HG03108 (cell line): ENCODE measurements around the gene KLHL20.
"Not testable (repeated sequence)": the region's sequence is repeated elsewhere in the genome, so short reads cannot be mapped to it uniquely, and the experiment has no call there.

Experiments
- ATAC-seq: cut with Tn5 transposase; IDR thresholded peaks from one replicate; pipeline ENCODE4 v1.9.1; 2021; ENCODE audit warnings: moderate library complexity; ENCODE audit not compliant: unreplicated experiment

KLHL20 gene

DNA sequence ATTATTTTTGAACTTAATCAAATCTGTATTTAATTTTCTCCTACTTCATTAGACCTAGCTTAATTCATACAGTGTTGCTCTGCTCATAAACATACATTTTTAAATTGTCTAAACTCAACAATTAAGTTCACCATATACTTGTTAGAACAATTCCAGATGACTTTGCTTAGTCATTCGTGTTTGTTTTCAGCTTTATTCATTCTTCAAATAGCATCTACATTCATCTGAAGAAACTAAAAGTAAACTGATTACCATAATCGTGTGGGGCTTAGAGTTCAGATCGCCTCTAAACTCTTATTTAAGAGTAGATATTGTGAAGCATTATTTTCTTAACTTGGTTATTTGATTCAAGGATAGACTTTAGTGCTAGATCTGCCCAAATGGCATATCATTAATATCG, 34.4 kb downstream of the KLHL20 start:
- ATAC-seq: no peak

DNA sequence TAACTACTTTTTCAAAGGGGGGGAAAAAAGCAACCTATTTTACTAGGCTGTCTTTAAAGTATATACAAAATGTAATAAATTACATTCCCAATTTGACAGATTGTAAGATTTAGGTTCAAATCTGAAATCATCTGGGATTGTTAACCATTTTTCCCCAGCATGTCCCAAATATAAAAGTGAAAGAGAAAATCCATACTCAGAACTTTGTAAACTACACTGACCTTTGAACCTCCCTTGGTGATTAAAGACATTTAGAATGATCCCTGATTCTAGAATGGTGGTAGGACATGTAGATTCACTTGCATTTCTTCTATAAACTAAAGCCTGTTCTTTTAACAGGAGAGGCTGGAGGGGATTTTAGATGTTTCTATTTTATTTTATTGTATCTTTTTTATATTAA, 39.0 kb downstream of the KLHL20 start:
- no peak for ATAC-seq

DNA sequence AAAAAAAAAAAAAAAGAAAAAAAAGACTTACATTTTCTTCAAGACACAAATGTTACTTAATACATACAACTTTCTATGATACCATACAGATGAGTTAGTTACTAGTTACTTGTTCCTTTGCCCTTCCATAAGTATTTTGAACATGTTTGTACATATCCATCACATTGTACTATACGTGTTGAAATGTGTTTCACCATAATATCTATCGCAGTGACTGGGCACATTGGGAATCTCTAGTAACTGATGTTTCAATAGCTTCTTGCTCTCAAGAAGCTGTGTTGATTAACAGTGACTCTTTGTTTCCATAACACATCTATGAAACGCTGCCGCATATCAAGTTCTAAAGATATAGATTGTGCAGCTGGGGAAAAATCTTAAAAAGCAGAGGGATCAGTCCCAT, 42.9 kb downstream of the KLHL20 start:
- no peak for ATAC-seq

DNA sequence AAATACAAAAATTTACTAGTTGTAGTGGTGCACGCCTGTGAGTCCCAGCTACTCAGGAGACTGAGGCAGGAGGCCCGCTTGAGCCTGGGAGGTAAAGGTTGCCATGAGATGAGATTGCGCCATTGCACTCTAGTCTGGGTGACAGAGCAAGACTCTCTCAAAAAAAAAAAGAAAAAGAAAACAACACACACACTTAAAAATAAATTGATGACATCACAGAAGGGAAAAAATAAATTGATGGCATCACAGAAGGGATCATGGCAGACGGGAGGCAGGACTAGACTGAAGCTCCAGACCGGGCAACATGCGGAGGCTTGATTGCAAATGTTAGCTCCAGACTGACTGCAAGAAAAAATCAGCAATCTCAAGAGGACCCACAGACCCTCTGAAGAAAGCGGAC, 43.3 kb downstream of the KLHL20 start:
- no peak for ATAC-seq

DNA sequence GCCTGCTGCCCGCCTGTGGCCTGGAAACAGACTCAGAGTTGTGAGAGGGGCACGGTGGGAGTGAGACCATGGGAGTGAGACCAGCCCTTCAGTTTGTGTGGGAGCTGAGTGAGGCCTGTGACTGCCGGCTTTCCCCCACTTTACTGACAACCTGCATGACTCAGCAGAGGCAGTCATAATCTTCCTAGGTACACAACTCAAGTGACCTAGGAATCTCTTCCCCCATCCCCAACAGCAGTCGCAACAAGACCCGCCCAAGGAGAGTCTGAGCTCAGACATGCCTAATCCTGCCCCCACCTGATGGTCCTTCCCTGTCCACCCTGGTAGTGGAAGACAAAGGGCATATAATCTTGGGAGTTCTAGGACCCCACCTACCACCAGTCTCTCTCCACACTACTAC, 44.2 kb downstream of the KLHL20 start:
- no peak for ATAC-seq

DNA sequence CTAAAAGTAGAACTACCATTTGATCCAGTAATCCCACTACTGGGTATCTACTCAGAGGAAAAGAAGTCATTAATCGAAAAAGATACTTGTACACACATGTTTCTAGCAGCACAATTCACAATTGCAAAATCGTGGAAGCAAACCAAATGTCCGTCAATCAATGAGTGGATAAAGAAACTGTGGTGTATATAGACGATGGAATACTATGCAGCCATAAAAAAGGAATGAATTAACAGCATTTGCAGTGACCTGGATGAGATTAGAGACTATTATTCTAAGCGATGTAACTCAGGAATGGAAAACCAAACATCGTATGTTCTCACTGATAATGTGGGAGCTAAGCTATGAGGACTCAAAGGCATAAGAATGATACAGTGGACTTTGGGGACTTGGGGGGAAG, 49.5 kb downstream of the KLHL20 start:
- ATAC-seq: not testable (repeated sequence)

DNA sequence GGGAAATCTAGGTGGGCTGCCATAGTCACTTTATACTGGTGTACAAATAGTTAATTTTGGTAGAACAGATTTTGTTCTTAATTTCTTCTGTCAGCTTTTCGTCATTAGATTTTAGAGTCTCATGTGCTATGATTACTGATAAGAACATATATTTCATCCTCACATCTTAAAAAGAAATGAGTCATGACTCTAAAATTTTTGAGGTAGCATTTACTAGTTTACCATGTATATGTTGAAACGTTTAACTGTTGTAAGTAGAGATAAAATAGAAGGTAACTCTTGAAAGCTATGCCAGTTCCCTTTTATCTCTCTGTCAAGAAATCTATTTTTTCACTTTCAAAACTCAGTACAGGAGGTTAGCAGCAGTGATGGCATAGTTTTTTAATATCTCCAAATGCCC, 53.4 kb downstream of the KLHL20 start:
- no peak for ATAC-seq

DNA sequence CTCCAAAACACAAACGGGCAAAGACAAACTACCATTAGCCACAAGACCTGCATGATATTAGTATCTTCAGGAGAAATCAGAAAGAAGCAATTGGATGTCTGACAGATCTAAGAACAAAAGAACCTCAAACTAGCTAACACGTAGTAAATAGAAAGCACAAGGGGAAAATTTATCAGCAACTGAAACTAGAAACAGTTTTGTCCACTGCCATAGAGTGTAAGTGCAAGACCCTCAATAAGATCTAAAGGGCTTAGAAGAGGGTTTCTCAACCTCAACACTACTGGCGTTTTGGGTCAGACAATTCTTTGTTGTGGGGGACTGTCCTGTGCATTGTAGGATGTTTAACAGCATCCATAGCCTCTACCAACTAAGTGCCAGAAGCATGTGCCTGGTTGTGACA, 54.0 kb downstream of the KLHL20 start:
- ATAC-seq: no peak

DNA sequence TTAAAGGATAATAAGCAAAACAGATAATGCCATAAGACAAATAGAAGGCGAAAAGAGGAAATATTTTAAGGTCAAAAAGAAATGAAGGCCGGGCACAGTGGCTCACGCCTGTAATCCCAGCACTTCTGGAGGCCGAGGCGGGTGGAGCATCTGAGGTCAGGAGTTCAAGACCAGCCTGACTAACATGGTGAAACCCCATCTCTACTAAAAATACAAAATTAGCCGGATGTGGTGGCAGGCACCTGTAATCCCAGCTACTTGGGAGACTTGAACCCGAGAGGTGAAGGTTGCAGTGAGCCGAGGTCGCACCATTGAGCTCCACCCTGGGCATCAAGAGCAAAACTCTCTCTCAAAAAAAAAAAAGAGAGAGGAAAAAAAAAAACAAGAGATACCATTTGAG, 55.5 kb downstream of the KLHL20 start:
- not testable (repeated sequence) for ATAC-seq

DNA sequence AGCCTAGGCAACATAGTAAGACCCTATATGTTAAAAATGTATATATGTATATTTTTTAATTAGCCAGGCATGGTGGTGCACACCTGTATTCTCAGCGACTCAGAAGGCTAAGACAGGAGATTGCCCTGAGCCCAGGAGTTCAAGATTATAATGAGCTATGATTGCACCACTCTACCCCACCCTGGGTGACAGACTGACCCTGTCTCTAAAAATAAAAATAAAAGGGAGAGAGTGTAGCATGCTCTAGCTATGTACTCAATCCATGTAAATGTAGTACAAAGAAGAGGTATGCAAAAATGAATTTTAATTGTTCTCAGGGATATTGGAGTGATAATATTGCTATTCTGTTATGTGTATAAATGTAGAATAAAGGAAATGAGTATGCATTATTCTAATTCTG, 56.8 kb downstream of the KLHL20 start:
- no peak for ATAC-seq

DNA sequence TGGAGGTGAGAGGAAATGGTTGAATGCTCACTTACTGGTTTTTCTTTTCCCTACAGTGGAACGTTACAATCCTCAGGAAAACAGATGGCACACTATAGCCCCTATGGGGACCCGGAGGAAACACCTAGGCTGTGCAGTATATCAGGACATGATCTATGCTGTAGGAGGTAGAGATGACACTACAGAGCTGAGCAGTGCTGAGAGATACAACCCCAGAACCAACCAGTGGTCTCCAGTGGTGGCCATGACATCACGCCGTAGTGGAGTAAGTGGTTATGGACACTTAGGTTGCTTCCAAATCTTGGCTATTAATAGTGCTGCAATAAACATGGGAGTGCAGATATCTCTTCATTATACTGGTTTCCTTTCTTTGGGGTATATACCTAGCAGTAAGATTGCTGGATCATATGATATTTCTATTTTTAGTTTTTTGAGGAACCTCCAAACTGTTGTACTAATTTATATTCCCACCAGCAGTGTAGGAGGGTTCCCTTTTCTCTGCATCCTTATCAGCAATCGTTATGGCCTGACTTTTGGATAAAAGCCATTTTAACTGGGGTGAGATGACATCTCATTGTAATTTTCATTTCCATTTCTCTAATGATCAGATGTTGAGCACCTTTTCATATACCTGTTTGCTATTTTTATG, 60.9 kb downstream of the KLHL20 start:
- no peak for ATAC-seq

DNA sequence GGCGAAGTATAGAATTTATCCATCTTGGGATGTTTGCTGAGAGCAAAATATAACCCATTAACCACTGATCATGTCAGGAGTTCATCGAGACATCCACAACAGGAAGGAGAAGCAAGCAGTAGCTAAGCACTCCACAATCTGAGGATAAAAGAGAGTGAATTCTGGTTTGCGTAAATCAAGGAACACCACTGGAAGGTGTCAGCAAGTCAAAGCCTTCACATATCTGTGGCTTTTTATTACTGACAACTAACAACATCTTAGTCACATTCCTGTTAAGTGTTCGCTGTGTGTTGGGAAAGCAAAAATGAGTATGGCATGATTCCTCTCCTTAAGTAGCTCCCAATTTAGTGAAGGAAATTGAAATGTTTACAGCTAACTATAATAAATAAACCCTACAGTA, 65.2 kb downstream of the KLHL20 start:
- no peak for ATAC-seq

DNA sequence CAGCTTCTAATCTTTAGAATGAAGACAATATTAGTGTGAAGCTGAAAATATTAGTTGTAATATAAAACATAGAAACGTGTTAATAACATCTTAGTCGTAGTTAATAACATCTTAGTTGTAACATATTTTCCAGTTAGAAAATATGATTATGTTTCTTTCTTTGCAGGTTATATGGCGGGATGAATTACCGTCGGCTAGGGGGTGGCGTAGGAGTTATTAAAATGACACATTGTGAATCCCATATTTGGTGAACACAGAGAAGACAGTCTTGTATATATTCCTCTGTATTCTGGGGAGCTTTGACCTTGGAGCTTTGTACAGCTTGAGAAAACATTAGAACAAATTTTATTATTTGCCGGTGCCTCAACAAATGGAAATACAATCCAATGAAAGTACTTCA, 70.2 kb downstream of the KLHL20 start:
- no peak for ATAC-seq

DNA sequence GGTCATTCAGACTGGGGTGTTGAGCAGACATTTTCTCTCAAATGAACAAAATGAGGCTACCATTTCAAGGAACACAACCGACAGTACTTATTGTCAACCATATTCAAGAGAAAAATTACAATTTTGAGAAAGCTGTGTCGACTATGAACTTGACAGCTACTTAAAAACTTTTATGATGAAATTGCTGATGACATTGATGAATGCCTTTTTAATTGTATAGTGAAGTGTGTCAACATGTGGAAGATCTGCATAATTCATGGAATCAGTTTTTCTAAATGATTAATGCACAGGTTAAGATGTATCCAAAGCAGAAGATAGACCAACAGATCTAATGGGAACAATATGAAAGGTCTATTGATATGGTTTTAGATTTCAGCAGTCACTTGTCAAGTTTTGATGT, 75.1 kb downstream of the KLHL20 start:
- no peak for ATAC-seq

DNA sequence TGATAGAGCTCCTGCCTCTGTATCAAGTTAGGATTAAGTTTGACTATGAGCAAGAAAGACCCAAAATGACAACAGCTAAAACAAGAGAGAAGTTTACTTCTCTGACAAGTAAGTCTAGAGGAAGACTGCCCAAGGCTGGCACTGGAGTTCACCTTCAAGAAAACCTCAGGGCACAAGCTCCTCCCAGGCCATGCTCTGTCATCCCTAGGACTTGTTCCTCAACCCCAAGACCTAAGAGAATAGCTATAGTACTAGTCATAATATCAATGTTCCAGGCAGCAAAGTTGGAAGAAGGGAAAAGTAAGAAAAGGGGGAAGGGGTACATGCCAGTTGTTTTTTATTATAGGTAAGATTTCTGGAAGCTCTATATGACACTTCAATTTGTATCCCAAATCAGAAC, 83.3 kb downstream of the KLHL20 start:
- no peak for ATAC-seq

DNA sequence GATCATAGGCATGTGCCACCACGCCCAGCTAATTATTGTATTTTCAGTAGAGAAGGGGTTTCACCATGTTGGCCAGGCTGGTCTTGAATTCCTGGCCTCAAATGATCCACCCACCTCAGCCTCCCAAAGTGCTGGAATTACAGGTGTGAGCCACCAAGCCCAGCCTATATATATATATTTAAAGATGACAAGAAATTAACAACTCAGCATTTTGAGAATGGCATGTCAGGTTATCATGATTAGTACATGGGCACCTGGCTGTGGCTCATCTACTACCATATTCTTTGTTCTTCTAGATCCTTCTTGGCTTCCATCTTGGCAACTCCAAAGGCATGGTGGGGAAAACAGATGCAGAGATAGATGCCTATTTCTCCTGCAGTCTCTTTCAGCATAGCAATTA, 85.2 kb downstream of the KLHL20 start:
- ATAC-seq: not testable (repeated sequence)

DNA sequence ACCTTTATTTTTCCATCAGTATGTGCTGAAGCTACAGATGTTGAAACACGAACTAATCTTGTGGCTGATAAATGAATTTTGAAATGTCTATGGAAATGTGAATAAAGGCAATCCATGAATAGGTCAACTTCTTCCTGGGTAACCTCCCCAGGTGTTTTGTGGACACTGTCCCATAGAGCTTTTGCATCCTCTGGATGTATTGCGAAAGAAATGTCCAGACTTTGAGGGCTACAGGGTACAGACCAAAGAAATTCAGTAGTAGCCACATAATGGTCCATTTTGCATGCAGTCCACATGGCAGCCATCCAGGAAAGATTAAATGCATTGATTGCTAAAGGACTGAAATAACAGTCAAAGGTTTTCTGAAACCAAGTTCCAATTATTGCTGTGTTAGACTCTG, 88.2 kb downstream of the KLHL20 start:
- ATAC-seq: no peak

DNA sequence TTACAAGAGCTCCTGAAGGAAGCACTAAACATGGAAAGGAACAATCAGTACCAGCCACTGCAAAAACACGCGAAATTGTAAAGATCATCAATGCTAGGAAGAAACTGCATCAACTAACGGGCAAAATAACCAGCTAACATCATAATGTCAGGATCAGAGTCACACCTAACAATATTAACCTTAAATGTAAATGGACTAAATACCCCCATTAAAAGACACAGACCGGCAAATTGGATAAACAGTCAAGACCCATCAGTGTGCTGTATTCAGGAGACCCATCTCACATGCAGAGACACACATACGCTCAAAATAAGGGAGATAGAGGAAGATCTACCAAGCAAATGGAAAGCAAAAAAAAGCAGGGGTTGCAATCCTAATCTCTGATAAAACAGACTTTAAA, 98.9 kb downstream of the KLHL20 start:
- ATAC-seq: not testable (repeated sequence)

DNA sequence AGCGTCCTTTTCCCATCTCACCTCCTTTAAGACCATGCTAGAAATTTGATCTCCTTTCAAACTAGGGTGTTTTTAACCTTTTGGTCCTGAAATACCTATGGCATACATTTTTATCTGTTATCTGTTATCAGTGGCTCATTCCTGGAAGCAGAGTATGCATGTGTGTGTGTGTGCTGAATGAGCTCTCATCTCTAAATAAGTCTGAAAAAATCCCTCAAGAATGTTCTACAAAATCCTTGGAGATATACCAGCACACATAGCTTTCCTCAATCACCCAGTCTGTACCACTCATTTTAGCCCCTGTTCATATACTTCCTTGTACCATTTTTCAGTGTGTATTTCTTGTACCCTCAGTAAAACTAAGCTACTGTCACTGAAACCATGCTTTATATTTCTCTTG, 103.7 kb downstream of the KLHL20 start:
- ATAC-seq: no peak

DNA sequence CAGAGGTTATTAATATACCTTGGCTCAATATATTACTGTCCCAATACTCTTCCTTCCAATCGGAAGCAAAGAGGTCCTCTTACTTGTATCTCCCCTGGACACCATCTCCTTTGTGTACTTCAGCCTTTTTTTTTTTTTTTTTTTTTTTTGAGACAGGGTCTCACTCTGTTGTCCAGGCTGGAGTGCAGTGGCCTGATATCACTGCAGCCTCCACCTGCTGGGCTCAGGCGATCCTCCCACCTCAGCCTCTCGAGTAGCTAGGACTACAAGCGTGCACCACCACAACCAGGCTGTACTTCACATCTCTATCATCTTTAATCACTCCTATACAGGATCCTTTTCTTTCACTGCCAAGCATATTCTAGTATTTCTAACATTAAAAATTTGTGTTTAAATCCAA, 106.9 kb downstream of the KLHL20 start:
- ATAC-seq: no peak

DNA sequence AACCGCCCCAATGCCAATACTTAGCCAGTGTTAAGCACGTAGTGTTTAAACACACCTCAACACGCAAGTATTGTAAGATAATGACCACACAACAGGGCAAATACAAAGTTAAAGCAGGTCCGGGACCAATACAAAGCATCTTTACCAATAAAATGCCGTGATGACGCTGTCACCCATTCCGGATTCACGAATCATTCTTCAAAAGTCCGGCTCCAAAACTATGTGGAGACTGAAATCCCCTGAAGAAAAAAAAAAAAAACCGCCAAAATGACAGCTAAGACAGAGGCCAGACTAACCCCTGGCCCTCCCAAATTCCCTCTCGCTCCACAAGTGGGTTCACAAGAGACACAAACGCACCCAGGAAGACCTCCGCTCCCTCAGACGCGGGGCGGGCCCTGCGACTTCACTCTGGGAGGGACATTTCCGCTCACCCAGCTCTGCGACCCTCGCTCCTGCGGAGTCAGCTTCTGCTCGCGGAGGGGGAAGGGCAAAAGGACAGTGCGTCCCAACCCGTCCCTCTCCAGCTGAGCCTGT, 109.1 kb downstream of the KLHL20 start:
- peak; percentile 25 for ATAC-seq

DNA sequence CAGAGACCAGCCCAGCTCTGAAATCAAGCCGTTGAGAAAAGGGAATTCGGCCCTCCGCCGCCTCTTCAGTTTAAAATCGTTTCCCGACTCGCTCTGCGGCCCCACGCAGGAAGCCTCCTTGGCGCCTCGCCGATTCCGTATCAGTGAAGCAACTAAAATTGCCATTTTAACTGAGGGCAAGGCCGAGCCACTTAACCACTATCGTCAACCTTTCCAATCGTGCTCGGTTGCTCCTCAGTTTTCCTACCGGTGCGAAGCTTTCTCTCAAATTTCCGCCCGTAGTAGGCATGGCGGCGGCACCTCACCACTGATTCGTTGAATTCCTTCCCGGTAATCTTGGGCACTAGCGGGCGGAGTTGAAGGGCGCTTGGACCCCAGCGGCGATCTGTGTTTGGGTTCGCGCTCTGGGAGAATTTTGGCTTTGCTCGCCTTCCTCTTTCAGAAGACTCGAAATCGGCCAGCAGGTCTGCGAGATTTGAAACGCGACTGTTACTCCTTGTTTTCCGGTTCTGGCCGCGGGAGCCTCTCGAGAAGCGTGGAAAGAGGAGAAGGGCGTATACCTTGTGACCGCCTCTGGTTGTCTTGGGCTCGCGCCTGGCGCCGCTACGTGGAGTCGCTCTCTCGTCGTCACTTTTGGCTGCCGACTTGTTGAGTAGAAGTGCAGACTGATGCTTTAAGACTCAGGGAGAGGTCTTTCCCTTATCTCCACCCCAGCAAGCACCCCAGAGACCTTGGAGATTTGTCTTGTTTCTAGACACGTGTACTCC, 109.7 kb downstream of the KLHL20 start, which contains the start of the genes CENPL and DARS2:
TSS of gene CENPL (minus strand) at position 569 of the 767 bp plus-strand sequence. CDS start 13,584 bp downstream, outside the sequence.
TSS of gene DARS2 (plus strand) at position 359 of the 767 bp plus-strand sequence. CDS start 557 bp downstream, outside the sequence.
- peak; percentile 79 for ATAC-seq
